ENCODE data around the gene CDH18. TPM values are rescaled to one million over a fixed set of nuclear protein-coding genes. Genes with fewer than 3 reads are reported as not detected.

The CDH18 gene
- total and polyA plus RNA-seq, 2 of the 4 experiments (the other 2 are of a cell fraction), result 0.24 to 1.1 TPM

- ChIA-PET POLR2A (ENCODE audit: unreplicated experiment) (no interaction called here), CTCF (no interaction called here)
- Histone ChIP-seq H3K4me1 (ENCODE audit: control insufficient read depth, insufficient read depth, low read length) (no peaks in the 10 kb centered on the region), H3K36me3 (ENCODE audit: control insufficient read depth, insufficient read depth, low read length) (no peaks in the 10 kb centered on the region), H3K27me3 (ENCODE audit: control insufficient read depth, insufficient read depth, low read length) (no peaks in the 10 kb centered on the region), H3K4me3 (ENCODE audit: insufficient read depth, low read depth, low read length) (no peak overlapping the region), H2BK20ac (ENCODE audit: low read depth, low read length) (no peak overlapping the region), H3K4me2 (ENCODE audit: low read depth, low read length) (no peak overlapping the region), H2BK5ac (ENCODE audit: low read depth, low read length, poor library complexity, severe bottlenecking) (no peak overlapping the region), H3K9me1 (ENCODE audit: insufficient read depth, low read length) (no peaks in the 10 kb centered on the region), H4K5ac (ENCODE audit: low read depth, low read length) (no peak overlapping the region), H3K18ac (ENCODE audit: low read depth, low read length) (no peak overlapping the region), H3K9ac (ENCODE audit: low read depth, low read length) (no peak overlapping the region), H2BK15ac (ENCODE audit: low read depth, low read length) (no peak overlapping the region), H2AFZ (replicated peaks; ENCODE audit: low read length, poor library complexity) (no peak overlapping the region), H2AK9ac (replicated peaks; ENCODE audit: low read depth, low read length, poor library complexity) (no peak overlapping the region), H3K23ac (ENCODE audit: low read depth, low read length) (no peak overlapping the region), H2BK120ac (ENCODE audit: low read depth, low read length) (no peak overlapping the region), H3K9me3 (ENCODE audit: control insufficient read depth, insufficient read depth, low read length) (peaks cover 5% of the 10 kb centered on the region; the same call in 1 of the 2 replicates), H3K14ac (replicated peaks; ENCODE audit: low read depth, low read length) (no peak overlapping the region), H4K91ac (ENCODE audit: insufficient read depth, low read depth, low read length) (no peak overlapping the region), H3K4ac (ENCODE audit: low read depth, low read length) (no peak overlapping the region), H3K79me1 (ENCODE audit: low read depth in 1 of 2, low read length in 2 of 2) (no peaks in the 10 kb centered on the region), H3K56ac (ENCODE audit: extremely low read depth, insufficient read depth, low read length) (no peak overlapping the region), H3K27ac (ENCODE audit: insufficient read depth, low read length) (no peak overlapping the region), H4K8ac (ENCODE audit: low read depth in 2 of 2, low read length in 2 of 2) (no peak overlapping the region), H2AK5ac (ENCODE audit: low read depth, low read length) (no peak overlapping the region), H4K20me1 (ENCODE audit: insufficient read depth, low read length) (no peaks in the 10 kb centered on the region)
- TF ChIP-seq RCOR1 (IDR thresholded peaks at IDR 0.05; ENCODE audit: insufficient replicate concordance, low read length) (no peak), MAZ (IDR thresholded peaks at IDR 0.05; ENCODE audit: borderline replicate concordance, low read depth, low read length) (no peak), USF2 (IDR thresholded peaks at IDR 0.05; ENCODE audit: low read depth, low read length) (no peak), NFE2L2 (IDR thresholded peaks at IDR 0.05; ENCODE audit: low read depth, low read length) (no peak), FOS (IDR thresholded peaks at IDR 0.05; ENCODE audit: low read depth, low read length) (no peak), POLR2A (IDR thresholded peaks at IDR 0.05; ENCODE audit: low read depth, low read length) (no peak), RAD21 (IDR thresholded peaks at IDR 0.05; ENCODE audit: low read length) (no peak)
- ATAC-seq (ENCODE audit: low read depth) (no peak), DNase-seq (no peak)
- no CpG with 5 or more reads among the region's 2 CpGs for WGBS, 2 experiments (ENCODE audit: extremely low coverage in 2 of 2, insufficient read length in 1 of 2)
- dilution Hi-C loops (cut with HindIII; ENCODE audit: low sequenced_read_pairs, unreplicated experiment) (no loop called here), in situ Hi-C loops (cut with MboI; ENCODE audit: low sequenced_read_pairs) (no loop called here), intact Hi-C loops (cut with micrococcal nuclease) (no loop called here)
- no TSS peak for BruUV-seq (replicated peaks)
Measured at GRCh38 chr5:19753579-19753978, 234.4 kb downstream of the CDH18 start.
